Activated naive CD4-positive, alpha-beta T cell treated with anti-CD3 and anti-CD28 coated beads for 36 hours (primary cell): ENCODE results near the gene ARHGAP5. TPM values are rescaled to one million over a fixed set of nuclear protein-coding genes. Genes with fewer than 3 reads are reported as not detected.

ENCODE experiments used
- CTCF ChIA-PET: fragments of 350-600 bp; sonication (Branson Sonifier 250); formaldehyde crosslinking; loops from one replicate; lab custom pipeline; 2021; ENCODE audit warnings: antibody characterized with exemption; lab: Charles Lee
- DNase-seq: peaks from one replicate; pipeline ENCODE4 v3.0.0-alpha.2; 2020
- H3K27ac Mint-ChIP-seq: one replicate; pipeline ENCODE4 v1.8.0; 2021; ENCODE audit warnings: mild to moderate bottlenecking, mixed read lengths
- H3K27me3 Mint-ChIP-seq: one replicate; pipeline ENCODE4 v1.8.0; 2021; ENCODE audit warnings: low read depth, mixed read lengths
- H3K36me3 Mint-ChIP-seq: one replicate; pipeline ENCODE4 v1.8.0; 2021; ENCODE audit warnings: low read depth, mixed read lengths
- H3K4me1 Mint-ChIP-seq: one replicate; pipeline ENCODE4 v1.8.0; 2021; ENCODE audit warnings: low read depth, mixed read lengths
- H3K4me3 Mint-ChIP-seq: one replicate; pipeline ENCODE4 v1.8.0; 2021; ENCODE audit warnings: mild to moderate bottlenecking, moderate library complexity, mixed read lengths
- H3K9me3 Mint-ChIP-seq: one replicate; pipeline ENCODE4 v1.8.0; 2021; ENCODE audit warnings: mixed read lengths
- intact Hi-C: fragments of 100-400 bp; cut with micrococcal nuclease; formaldehyde crosslinking; loops from one replicate; pipeline ENCODE4 v1.15.1; 2023
- total RNA-seq, 2 experiments: library from RNA; stranded (reverse); gene quantifications; one replicate each; pipeline ENCODE4 v1.2.3, GENCODE V29; 2021

The ARHGAP5 gene
- total RNA-seq, 2 experiments from 2014 or later = 37.0 to 38.5 TPM

GRCh38 chr14:32090686-32091085, 13.6 kb downstream of the ARHGAP5 start:
- Mint-ChIP-seq H3K27me3 (no peaks in the 10 kb centered on the region), H3K4me3 (no peak overlapping the region), H3K4me1 (peaks cover 20% of the 10 kb centered on the region), H3K36me3 (peaks cover 37% of the 10 kb centered on the region), H3K9me3 (no peaks in the 10 kb centered on the region), H3K27ac (no peak overlapping the region)
- DNase-seq = no peak
- CTCF ChIA-PET = no interaction called here
- intact Hi-C loops = loop anchor here (1.0 kb wide), 1 partner anchor 8 kb away; no protein-coding TSS in a partner anchor

DNA sequence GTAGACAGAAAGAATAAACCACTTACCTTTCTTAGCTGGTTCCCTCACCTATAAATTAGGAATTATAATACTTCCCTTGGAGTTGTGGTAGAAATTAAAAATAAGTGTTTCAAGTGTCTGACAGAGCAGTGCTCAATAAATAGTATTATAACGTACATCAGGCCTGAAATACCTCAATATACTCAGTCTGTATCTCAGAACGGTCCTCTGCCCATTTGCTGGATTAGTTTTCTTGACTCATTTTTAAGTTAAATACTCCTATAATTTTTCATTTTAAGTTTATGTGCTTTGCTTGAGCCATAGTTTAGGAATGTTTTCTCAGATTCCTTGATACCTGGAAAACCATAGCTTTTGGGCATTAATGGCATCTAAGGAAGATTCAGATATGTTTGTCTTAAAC, 22.4 kb downstream of the ARHGAP5 start:
- Mint-ChIP-seq H3K27ac (no peak overlapping the region), H3K27me3 (no peaks in the 10 kb centered on the region), H3K4me3 (no peak overlapping the region), H3K9me3 (no peaks in the 10 kb centered on the region), H3K4me1 (peaks cover 40% of the 10 kb centered on the region), H3K36me3 (peaks cover 8% of the 10 kb centered on the region)
- intact Hi-C loops = no loop called here
- DNase-seq = no peak
- CTCF ChIA-PET = interaction anchor here (1.4 kb wide), 1 partner anchor 19 kb away, joined by 4 read pairs; no protein-coding TSS in a partner anchor

DNA sequence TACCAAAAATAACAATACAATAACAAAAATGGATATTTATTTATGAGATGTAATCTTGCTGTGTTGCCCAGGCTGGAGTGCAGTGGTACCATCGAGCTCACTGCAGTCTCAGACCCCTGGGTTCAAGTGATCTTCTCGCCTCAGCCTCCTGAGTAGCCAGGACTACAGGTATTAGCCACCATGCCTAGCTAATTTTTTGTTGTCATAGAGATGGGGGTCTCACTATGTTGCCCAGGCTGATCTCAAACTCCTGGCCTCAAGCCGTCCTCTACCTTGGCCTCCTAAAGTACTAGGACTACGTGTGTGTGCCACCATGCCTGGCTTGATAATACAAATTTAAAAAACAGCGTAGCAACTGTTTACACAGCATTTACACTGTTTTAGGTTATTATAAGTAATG, 23.1 kb downstream of the ARHGAP5 start:
- CTCF ChIA-PET = interaction anchor here (1.4 kb wide), 1 partner anchor 20 kb away, joined by 4 read pairs; no protein-coding TSS in a partner anchor
- Mint-ChIP-seq H3K4me1 (peaks cover 40% of the 10 kb centered on the region), H3K27me3 (no peaks in the 10 kb centered on the region), H3K36me3 (peaks cover 8% of the 10 kb centered on the region), H3K27ac (no peak overlapping the region), H3K9me3 (no peaks in the 10 kb centered on the region), H3K4me3 (no peak overlapping the region)
- no peak for DNase-seq
- intact Hi-C loops = loop anchor here (5.0 kb wide), 1 partner anchor 893 kb away; the partner anchor contains the start of gene HECTD1

DNA sequence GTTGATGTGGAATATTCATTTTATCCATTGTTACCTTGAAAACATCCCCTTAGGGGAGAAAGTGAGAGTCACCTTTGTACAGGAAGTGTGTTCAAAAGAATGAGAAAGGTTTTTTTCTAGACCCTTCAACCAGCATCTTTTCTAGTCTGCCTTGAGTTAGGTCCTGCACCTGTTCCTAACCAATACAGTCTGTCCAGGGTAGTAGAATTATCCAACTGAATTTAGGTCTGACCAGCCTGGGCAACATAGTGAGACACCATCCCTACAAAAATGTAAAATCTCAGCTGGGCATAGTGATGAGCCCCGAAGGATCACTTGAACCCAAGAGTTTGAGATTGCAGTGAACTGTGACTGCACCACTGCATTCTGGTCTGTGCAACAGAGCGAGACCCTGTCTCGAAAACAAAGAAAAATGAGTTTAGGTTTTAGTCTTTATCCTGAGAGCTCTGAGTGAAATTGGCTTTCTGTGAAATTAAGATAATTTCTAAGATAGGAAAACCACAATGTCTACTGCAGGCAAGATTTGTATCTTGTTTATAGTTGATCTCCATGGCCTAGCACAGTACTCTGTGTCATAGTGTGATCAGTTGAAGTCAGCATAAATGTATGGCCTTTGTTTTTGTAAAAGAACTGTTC, 25.2 kb downstream of the ARHGAP5 start:
- H3K9me3 Mint-ChIP-seq = no peaks in the 10 kb centered on the region
- no peaks in the 10 kb centered on the region for H3K27me3 Mint-ChIP-seq
- peak; percentile 16 for DNase-seq
- intact Hi-C loops = loop anchor here (1.0 to 5.0 kb wide), 4 partner anchors 8 to 895 kb away; partner anchors contain the start of genes HECTD1 and RNU6-7
- H3K4me3 Mint-ChIP-seq = peak overlapping the region; percentile 5
- CTCF ChIA-PET = interaction anchor here (1.7 kb wide), 1 partner anchor 152 kb away, joined by 4 read pairs; no protein-coding TSS in a partner anchor
- peaks cover 40% of the 10 kb centered on the region for H3K4me1 Mint-ChIP-seq
- peaks cover 4% of the 10 kb centered on the region for H3K36me3 Mint-ChIP-seq
- H3K27ac Mint-ChIP-seq = peak overlapping the region; percentile 71

DNA sequence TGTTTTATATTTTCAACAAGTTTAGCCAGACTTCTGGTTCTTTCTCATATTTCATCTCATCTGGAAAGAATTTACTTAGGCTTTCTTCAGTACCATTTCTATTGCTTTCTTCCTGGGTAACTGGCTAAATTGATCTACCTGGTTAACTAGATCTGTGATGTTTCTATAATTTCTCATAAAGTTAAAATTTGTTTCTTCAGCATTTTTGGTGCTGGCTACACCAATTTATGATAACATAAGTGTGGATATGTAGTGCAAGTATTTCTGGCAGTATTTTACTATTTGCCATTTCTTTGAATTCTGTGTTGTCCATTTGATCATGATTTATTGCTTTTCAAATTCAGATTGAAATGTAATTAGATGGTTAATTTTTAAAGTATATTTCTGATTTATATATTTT, 25.9 kb downstream of the ARHGAP5 start:
- Mint-ChIP-seq H3K9me3 (no peaks in the 10 kb centered on the region), H3K27me3 (no peaks in the 10 kb centered on the region), H3K4me3 (no peak overlapping the region), H3K36me3 (peaks cover 4% of the 10 kb centered on the region), H3K4me1 (peaks cover 38% of the 10 kb centered on the region), H3K27ac (no peak overlapping the region)
- intact Hi-C loops = loop anchor here (1.0 to 5.0 kb wide), 4 partner anchors 9 to 896 kb away; partner anchors contain the start of genes HECTD1 and RNU6-7
- CTCF ChIA-PET = no interaction called here
- no peak for DNase-seq

DNA sequence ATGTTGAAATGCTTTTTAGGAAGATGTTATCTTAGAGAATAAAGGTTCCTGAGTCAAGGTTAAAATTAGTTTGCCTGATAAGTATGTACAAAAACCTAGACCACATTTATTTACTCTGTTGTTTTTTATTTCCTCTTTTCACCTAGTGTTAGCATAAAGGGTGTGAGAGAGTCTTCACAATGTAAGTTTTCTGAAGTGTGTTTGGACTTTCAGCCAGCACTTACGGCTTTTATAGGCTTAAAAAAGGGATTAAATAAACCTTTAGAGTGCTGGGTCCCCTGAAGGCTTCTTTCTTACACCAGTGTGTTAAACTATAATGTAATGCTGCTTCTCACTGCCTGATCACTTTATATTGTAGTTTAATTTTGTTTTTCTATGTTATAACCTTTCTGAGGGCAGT, 27.2 kb downstream of the ARHGAP5 start:
- peaks cover 1% of the 10 kb centered on the region for H3K36me3 Mint-ChIP-seq
- no peaks in the 10 kb centered on the region for H3K9me3 Mint-ChIP-seq
- peaks cover 31% of the 10 kb centered on the region for H3K4me1 Mint-ChIP-seq
- no peak for DNase-seq
- H3K4me3 Mint-ChIP-seq = no peak overlapping the region
- intact Hi-C loops = loop anchor here (5.0 kb wide), 1 partner anchor 897 kb away; the partner anchor contains the start of gene HECTD1
- H3K27ac Mint-ChIP-seq = no peak overlapping the region
- H3K27me3 Mint-ChIP-seq = no peaks in the 10 kb centered on the region
- CTCF ChIA-PET = no interaction called here

GRCh38 chr14:32104803-32105202, 27.7 kb downstream of the ARHGAP5 start:
- Mint-ChIP-seq H3K27ac (no peak overlapping the region), H3K36me3 (peaks cover 2% of the 10 kb centered on the region), H3K27me3 (no peaks in the 10 kb centered on the region), H3K4me1 (peaks cover 33% of the 10 kb centered on the region), H3K9me3 (no peaks in the 10 kb centered on the region), H3K4me3 (no peak overlapping the region)
- DNase-seq = no peak
- CTCF ChIA-PET = no interaction called here
- intact Hi-C loops = loop anchor here (5.0 kb wide), 1 partner anchor 898 kb away; the partner anchor contains the start of gene HECTD1

GRCh38 chr14:32109676-32110547, 32.8 kb downstream of the ARHGAP5 start:
- no peaks in the 10 kb centered on the region for H3K27me3 Mint-ChIP-seq
- no peak overlapping the region for H3K4me3 Mint-ChIP-seq
- H3K27ac Mint-ChIP-seq = no peak overlapping the region
- H3K9me3 Mint-ChIP-seq = no peaks in the 10 kb centered on the region
- no peak for DNase-seq
- H3K4me1 Mint-ChIP-seq = peaks cover 11% of the 10 kb centered on the region
- CTCF ChIA-PET = interaction anchor here (0.7 to 1.6 kb wide), 4 partner anchors 9 to 149 kb away, joined by 4 to 5 read pairs (median 4); no protein-coding TSS in a partner anchor
- intact Hi-C loops = no loop called here
- H3K36me3 Mint-ChIP-seq = peaks cover 10% of the 10 kb centered on the region

- no peak overlapping the region for H3K4me3 Mint-ChIP-seq
- peaks cover 11% of the 10 kb centered on the region for H3K4me1 Mint-ChIP-seq
- H3K27ac Mint-ChIP-seq = no peak overlapping the region
- CTCF ChIA-PET = interaction anchor here (0.9 to 1.6 kb wide), 2 partner anchors 141 to 149 kb away, joined by 4 to 5 read pairs; no protein-coding TSS in a partner anchor
- H3K9me3 Mint-ChIP-seq = no peaks in the 10 kb centered on the region
- peaks cover 13% of the 10 kb centered on the region for H3K36me3 Mint-ChIP-seq
- no peaks in the 10 kb centered on the region for H3K27me3 Mint-ChIP-seq
- intact Hi-C loops = no loop called here
- no peak for DNase-seq
These were observed 33.4 kb downstream of the ARHGAP5 start for GRCh38 chr14:32110548-32110896.

DNA sequence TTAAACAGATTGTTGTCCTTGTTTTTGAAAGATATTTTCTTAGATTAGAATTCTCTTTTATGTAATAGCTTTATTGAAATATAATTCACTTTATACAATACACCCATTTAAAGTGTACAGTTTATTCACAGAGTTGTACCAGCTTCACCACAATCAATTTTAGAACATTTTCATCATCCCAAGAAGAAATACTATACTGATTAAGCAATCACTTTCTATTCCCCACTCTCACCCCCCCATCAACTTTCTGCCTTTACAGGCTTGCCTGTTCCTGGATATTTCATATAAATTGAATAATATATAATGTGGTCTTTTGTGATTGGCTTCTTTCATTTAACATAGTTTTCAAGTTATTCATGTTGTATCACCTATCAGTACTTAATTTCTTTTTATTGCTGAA, 44.4 kb downstream of the ARHGAP5 start:
- no peak overlapping the region for H3K4me3 Mint-ChIP-seq
- intact Hi-C loops = no loop called here
- no peaks in the 10 kb centered on the region for H3K27me3 Mint-ChIP-seq
- H3K36me3 Mint-ChIP-seq = peaks cover 36% of the 10 kb centered on the region
- DNase-seq = no peak
- peaks cover 15% of the 10 kb centered on the region for H3K4me1 Mint-ChIP-seq
- H3K9me3 Mint-ChIP-seq = peaks cover under 1% of the 10 kb centered on the region
- CTCF ChIA-PET = no interaction called here
- H3K27ac Mint-ChIP-seq = no peak overlapping the region

GRCh38 chr14:32121948-32122347, 44.8 kb downstream of the ARHGAP5 start:
- no peak for DNase-seq
- peaks cover 36% of the 10 kb centered on the region for H3K36me3 Mint-ChIP-seq
- intact Hi-C loops = no loop called here
- no peak overlapping the region for H3K4me3 Mint-ChIP-seq
- H3K4me1 Mint-ChIP-seq = peaks cover 15% of the 10 kb centered on the region
- H3K27ac Mint-ChIP-seq = no peak overlapping the region
- H3K27me3 Mint-ChIP-seq = no peaks in the 10 kb centered on the region
- CTCF ChIA-PET = no interaction called here
- peaks cover 2% of the 10 kb centered on the region for H3K9me3 Mint-ChIP-seq
